OCI-LY3 (cell line): ENCODE data around the gene TTLL11.

Source experiments
- EZH2phosphoT487 ChIP-seq: fragments of 200-600 bp; shearing (Covaris generic); IDR thresholded peaks from 2 replicates; pipeline ENCODE4 v1.6.1; 2018; ENCODE audit warnings: antibody characterized with exemption, mixed run types, low read depth
- TF ChIP-seq, protein P1 (sequence below): fragments of 200-600, 300-600 bp; sonication (generic); IDR thresholded peaks from 2 replicates; pipeline ENCODE4 v1.5.1; 2014; ENCODE audit warnings: antibody characterized with exemption, low read length, low read depth

GRCh38 chr9:121906074-121906870 is 186.8 kb downstream of the TTLL11 start:
- no peak for TF ChIP-seq EZH2phosphoT487
- TF ChIP-seq, protein P1, sequence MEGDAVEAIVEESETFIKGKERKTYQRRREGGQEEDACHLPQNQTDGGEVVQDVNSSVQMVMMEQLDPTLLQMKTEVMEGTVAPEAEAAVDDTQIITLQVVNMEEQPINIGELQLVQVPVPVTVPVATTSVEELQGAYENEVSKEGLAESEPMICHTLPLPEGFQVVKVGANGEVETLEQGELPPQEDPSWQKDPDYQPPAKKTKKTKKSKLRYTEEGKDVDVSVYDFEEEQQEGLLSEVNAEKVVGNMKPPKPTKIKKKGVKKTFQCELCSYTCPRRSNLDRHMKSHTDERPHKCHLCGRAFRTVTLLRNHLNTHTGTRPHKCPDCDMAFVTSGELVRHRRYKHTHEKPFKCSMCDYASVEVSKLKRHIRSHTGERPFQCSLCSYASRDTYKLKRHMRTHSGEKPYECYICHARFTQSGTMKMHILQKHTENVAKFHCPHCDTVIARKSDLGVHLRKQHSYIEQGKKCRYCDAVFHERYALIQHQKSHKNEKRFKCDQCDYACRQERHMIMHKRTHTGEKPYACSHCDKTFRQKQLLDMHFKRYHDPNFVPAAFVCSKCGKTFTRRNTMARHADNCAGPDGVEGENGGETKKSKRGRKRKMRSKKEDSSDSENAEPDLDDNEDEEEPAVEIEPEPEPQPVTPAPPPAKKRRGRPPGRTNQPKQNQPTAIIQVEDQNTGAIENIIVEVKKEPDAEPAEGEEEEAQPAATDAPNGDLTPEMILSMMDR = no peak
